ENCODE data around the gene AK3.

AK3 gene

GRCh38 chr9:4678679-4679267 lies 62.2 kb downstream of the AK3 start:
- H3K4me1 Mint-ChIP-seq, result no peaks in the 10 kb centered on the region
- no peak for TF ChIP-seq CTCF (IDR thresholded peaks at IDR 0.05; ENCODE audit: unreplicated experiment in 3 of 3)

GRCh38 chr9:4677392-4677791 lies 63.6 kb downstream of the AK3 start:
- Mint-ChIP-seq H3K4me1 (no peaks in the 10 kb centered on the region), H3K27me3 (ENCODE audit: low read depth) (no peaks in the 10 kb centered on the region), H3K27ac (no peak overlapping the region), H3K9me3 (no peaks in the 10 kb centered on the region), H3K36me3 (ENCODE audit: low read depth) (no peaks in the 10 kb centered on the region), H3K4me3 (no peak overlapping the region)
- TF ChIP-seq CTCF (IDR thresholded peaks at IDR 0.05; ENCODE audit: unreplicated experiment in 3 of 3), result no peak

More at GRCh38 chr9:4678679-4679267, 62.2 kb downstream of the AK3 start:
- H3K9me3 Mint-ChIP-seq, result no peaks in the 10 kb centered on the region
- no peak overlapping the region for H3K4me3 Mint-ChIP-seq
- no peak overlapping the region for H3K27ac Mint-ChIP-seq
- no peaks in the 10 kb centered on the region for H3K27me3 Mint-ChIP-seq (ENCODE audit: low read depth)
- H3K36me3 Mint-ChIP-seq (ENCODE audit: low read depth), result no peaks in the 10 kb centered on the region

GRCh38 chr9:4674783-4675182 lies 66.2 kb downstream of the AK3 start:
- no peaks in the 10 kb centered on the region for H3K36me3 Mint-ChIP-seq (ENCODE audit: low read depth)
- no peak for TF ChIP-seq CTCF (IDR thresholded peaks at IDR 0.05; ENCODE audit: unreplicated experiment in 3 of 3)
- H3K9me3 Mint-ChIP-seq, result no peaks in the 10 kb centered on the region
- H3K27me3 Mint-ChIP-seq (ENCODE audit: low read depth), result no peaks in the 10 kb centered on the region
- no peak overlapping the region for H3K27ac Mint-ChIP-seq
- H3K4me3 Mint-ChIP-seq, result no peak overlapping the region
- H3K4me1 Mint-ChIP-seq, result no peaks in the 10 kb centered on the region

GRCh38 chr9:4671737-4672136 lies 69.3 kb downstream of the AK3 start:
- no peaks in the 10 kb centered on the region for H3K4me1 Mint-ChIP-seq
- peaks cover 7% of the 10 kb centered on the region for H3K27me3 Mint-ChIP-seq (ENCODE audit: low read depth)
- no peaks in the 10 kb centered on the region for H3K36me3 Mint-ChIP-seq (ENCODE audit: low read depth)
- TF ChIP-seq CTCF (IDR thresholded peaks at IDR 0.05; ENCODE audit: unreplicated experiment in 3 of 3), result no peak
- H3K27ac Mint-ChIP-seq, result no peak overlapping the region
- no peak overlapping the region for H3K4me3 Mint-ChIP-seq
- no peaks in the 10 kb centered on the region for H3K9me3 Mint-ChIP-seq

- Mint-ChIP-seq H3K27ac (no peak overlapping the region), H3K27me3 (ENCODE audit: low read depth) (peaks cover 11% of the 10 kb centered on the region), H3K36me3 (ENCODE audit: low read depth) (no peaks in the 10 kb centered on the region), H3K9me3 (no peaks in the 10 kb centered on the region), H3K4me3 (no peak overlapping the region), H3K4me1 (peaks cover 11% of the 10 kb centered on the region)
- no peak for TF ChIP-seq CTCF (IDR thresholded peaks at IDR 0.05; ENCODE audit: unreplicated experiment in 3 of 3)
Measured at GRCh38 chr9:4670591-4670990, 70.4 kb downstream of the AK3 start.

GRCh38 chr9:4669890-4670289 lies 71.1 kb downstream of the AK3 start:
- Mint-ChIP-seq H3K4me1 (peaks cover 17% of the 10 kb centered on the region), H3K36me3 (ENCODE audit: low read depth) (no peaks in the 10 kb centered on the region), H3K9me3 (no peaks in the 10 kb centered on the region), H3K27ac (no peak overlapping the region), H3K27me3 (ENCODE audit: low read depth) (peaks cover 11% of the 10 kb centered on the region), H3K4me3 (no peak overlapping the region)
- no peak for TF ChIP-seq CTCF (IDR thresholded peaks at IDR 0.05; ENCODE audit: unreplicated experiment in 3 of 3)

Measured in nephron (organoid).